22Rv1 (cell line): Measurements from ENCODE around the gene SAXO1.

Experiments used
- CTCF ChIP-seq: fragments of 450-650 bp; IDR thresholded peaks from 2 replicates; pipeline ENCODE4 v1.5.1; 2017; ENCODE audit warnings: mild to moderate bottlenecking
- ZFX ChIP-seq: fragments of 450-650 bp; IDR thresholded peaks from 2 replicates; pipeline ENCODE4 v1.6.1; 2017; ENCODE audit warnings: antibody characterized with exemption, borderline replicate concordance

- no peak for TF ChIP-seq CTCF
- no peak for TF ChIP-seq ZFX
Measured at GRCh38 chr9:18994263-18994916, 38.6 kb downstream of the SAXO1 start.
